GM18508 (cell line): Measurements from ENCODE around the gene HCN3.

ENCODE experiments used
- ATAC-seq: cut with Tn5 transposase; IDR thresholded peaks from one replicate; pipeline ENCODE4 v1.9.1; 2021; ENCODE audit warnings: moderate number of reproducible peaks; ENCODE audit not compliant: insufficient read depth, unreplicated experiment

HCN3 gene

GRCh38 chr1:155307247-155307740 is 30.0 kb downstream of the HCN3 start:
- ATAC-seq, result no peak

DNA sequence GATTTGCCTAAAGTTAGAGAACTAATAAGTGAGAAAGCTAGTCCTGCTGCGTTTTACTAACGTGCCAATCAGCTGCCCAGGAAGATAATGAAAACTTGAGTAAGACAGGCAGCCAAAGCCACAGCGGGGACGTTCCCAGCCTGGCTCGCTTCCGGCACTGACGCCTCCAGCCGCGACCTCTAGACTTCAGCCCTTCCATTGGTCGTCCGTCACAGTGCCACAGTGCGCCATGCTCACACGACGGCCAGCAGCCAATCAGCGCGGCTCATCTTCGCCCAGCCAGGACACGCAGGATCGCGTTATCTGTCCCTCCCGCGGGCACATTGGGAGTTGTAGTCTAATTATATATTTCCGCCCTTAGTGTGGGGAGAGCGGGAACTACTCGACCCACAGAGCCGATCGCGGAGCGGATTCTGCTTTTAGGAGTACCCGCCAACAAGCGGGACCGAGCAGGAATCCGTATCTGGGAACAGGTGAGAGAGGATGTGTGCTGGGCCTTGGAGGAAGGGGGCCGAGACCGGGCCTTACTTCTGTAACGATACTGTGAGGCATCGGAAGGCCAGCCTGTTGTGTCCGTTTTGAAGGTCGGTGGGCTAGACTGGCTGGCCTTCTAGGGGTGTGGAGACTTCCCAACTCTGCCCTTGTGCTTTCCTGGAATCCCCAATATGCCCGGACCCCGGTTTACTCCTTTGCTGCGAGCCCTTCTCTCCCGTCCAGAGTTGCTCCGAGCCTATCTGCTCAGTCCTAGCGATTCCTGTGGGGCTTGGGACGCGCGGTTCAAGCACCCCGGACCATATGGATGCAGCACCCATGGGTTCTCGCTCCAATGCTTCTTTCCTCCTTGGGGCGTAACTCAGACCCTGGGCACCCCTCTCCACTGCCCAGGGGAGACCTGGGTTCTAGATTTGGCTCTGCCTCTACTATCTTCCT is 31.5 kb downstream of the HCN3 start, which contains the start of gene FDPS:
TSS of gene FDPS (plus strand) at position 374 of the 930 bp plus-strand sequence. CDS start 924 bp downstream, outside the sequence.
- ATAC-seq, result peak; percentile 78

DNA sequence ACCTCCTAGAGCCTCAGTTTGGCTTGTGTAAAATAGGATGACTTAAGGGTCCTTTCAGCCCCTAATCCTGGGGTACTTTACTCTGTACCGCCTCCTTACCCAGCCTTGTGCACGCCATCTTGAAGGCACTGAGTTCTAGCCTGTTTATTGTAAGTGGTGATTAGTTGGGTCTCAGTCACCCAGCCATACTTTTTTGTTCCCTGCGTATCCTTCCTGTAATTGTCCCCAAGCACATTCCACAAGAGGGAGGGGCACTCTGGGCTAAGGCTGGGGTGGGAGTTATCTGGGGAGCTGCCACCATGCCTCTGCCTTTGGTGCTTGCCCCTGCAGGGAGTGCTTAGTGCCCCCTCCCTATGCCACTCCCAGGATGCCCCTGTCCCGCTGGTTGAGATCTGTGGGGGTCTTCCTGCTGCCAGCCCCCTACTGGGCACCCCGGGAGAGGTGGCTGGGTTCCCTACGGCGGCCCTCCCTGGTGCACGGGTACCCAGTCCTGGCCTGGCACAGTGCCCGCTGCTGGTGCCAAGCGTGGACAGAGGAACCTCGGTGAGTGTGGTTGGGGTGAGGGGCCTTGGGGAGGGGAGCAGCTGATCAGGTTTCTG is 32.3 kb downstream of the HCN3 start:
- ATAC-seq, result no peak

GRCh38 chr1:155313261-155313660 is 36.0 kb downstream of the HCN3 start:
- no peak for ATAC-seq

GRCh38 chr1:155316922-155317321 is 39.7 kb downstream of the HCN3 start:
- ATAC-seq, result no peak

DNA sequence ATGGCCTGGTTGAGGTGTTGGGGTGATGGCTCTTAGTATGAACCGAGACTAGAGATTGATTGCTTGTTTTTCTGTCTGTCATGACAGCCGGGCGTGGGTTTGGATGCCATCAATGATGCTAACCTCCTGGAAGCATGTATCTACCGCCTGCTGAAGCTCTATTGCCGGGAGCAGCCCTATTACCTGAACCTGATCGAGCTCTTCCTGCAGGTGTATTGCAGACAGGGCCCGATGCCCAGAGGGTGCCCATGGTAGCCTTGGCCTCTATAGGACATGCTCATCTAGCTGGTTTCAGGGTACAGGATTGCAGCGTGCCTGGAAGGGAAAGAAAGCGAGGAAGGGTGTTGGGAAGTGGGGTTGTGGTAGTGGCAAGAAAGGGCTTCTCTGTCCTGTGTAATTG is 40.8 kb downstream of the HCN3 start:
- no peak for ATAC-seq

GRCh38 chr1:155319536-155319935 is 42.3 kb downstream of the HCN3 start:
- ATAC-seq, result no peak

GRCh38 chr1:155320252-155320651 is 43.0 kb downstream of the HCN3 start:
- ATAC-seq, result no peak

- no peak for ATAC-seq
These were observed 43.7 kb downstream of the HCN3 start, which contains the start of gene RUSC1 for GRCh38 chr1:155320661-155321617. Gene RUSC1, plus strand, starts transcription at chr1:155320894. Its CDS starts 880 bp downstream, at chr1:155321774.

DNA sequence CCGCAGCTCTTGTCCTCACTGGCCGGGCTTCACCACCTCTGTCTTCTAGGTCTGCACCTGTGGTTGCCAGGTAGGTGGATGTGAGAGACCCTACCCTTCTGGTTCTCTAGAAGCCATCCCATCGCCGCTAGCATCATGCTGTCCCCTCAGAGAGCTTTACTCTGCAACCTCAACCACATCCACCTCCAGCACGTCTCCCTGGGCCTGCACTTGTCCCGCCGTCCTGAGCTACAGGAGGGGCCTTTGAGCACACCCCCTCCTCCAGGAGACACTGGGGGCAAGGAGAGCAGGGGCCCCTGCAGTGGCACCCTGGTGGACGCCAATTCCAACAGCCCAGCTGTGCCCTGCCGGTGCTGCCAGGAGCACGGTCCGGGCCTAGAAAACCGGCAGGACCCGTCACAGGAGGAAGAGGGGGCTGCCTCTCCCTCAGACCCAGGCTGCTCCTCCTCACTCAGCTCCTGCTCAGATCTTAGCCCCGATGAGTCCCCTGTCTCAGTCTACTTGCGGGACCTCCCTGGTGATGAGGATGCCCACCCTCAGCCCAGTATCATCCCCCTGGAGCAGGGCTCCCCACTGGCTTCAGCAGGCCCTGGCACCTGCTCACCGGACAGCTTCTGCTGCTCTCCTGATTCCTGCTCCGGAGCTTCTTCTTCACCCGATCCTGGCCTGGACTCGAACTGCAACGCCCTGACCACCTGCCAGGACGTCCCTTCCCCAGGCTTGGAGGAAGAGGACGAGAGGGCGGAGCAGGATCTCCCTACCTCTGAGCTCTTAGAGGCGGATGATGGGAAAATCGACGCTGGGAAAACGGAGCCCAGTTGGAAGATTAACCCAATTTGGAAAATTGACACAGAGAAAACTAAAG is 44.6 kb downstream of the HCN3 start:
- no peak for ATAC-seq

GRCh38 chr1:155322571-155322952 is 45.3 kb downstream of the HCN3 start:
- no peak for ATAC-seq

- no peak for ATAC-seq
These were observed 45.9 kb downstream of the HCN3 start for GRCh38 chr1:155322953-155323728.

GRCh38 chr1:155323729-155324036 is 46.4 kb downstream of the HCN3 start:
- ATAC-seq, result no peak

- ATAC-seq, result no peak
These were observed 46.9 kb downstream of the HCN3 start for GRCh38 chr1:155324037-155324716.

GRCh38 chr1:155324717-155325602 is 47.7 kb downstream of the HCN3 start:
- ATAC-seq, result no peak

GRCh38 chr1:155325603-155325893 is 48.3 kb downstream of the HCN3 start:
- ATAC-seq, result no peak

GRCh38 chr1:155326020-155326526 is 48.8 kb downstream of the HCN3 start:
- ATAC-seq, result no peak
